Stomach smooth muscle (tissue), 2 donors: ENCODE data around the gene CSNK1G2.
"Not testable (repeated sequence)": the region's sequence is repeated elsewhere in the genome, so short reads cannot be mapped to it uniquely, and the experiment has no call there.

Experiments used
- H3K27ac ChIP-seq: one replicate; pipeline ENCODE4 v1.7.0; 2013; ENCODE audit warnings: mild to moderate bottlenecking, low read length, inconsistent platforms
- H3K27me3 ChIP-seq, 2 donors: one replicate each; pipeline ENCODE4 v1.7.0; 2013; ENCODE audit warnings: low read length in 2 of 2; ENCODE audit not compliant: insufficient read depth in 2 of 2, control insufficient read depth in 1 of 2
- H3K36me3 ChIP-seq, 2 donors: one replicate each; pipeline ENCODE4 v1.7.0; 2013; ENCODE audit warnings: low read length in 2 of 2; ENCODE audit not compliant: control insufficient read depth in 2 of 2, insufficient read depth in 2 of 2
- H3K4me1 ChIP-seq: one replicate; pipeline ENCODE4 v1.7.0; 2013; ENCODE audit warnings: low read length; ENCODE audit not compliant: control insufficient read depth, insufficient read depth
- H3K4me3 ChIP-seq, 2 donors: one replicate each; pipeline ENCODE4 v1.7.0; 2013; ENCODE audit warnings: low read length in 2 of 2
- H3K9ac ChIP-seq, 2 donors: one replicate each; pipeline ENCODE4 v1.7.0; 2013; ENCODE audit warnings: low read length in 2 of 2, mild to moderate bottlenecking in 1 of 2
- H3K9me3 ChIP-seq, 2 donors: one replicate each; pipeline ENCODE4 v1.7.0; 2013; ENCODE audit warnings: low read length in 2 of 2; ENCODE audit not compliant: control insufficient read depth in 2 of 2
- donor health status: healthy.
- donor health status: Pancreatic carcinoma.

Gene CSNK1G2

DNA sequence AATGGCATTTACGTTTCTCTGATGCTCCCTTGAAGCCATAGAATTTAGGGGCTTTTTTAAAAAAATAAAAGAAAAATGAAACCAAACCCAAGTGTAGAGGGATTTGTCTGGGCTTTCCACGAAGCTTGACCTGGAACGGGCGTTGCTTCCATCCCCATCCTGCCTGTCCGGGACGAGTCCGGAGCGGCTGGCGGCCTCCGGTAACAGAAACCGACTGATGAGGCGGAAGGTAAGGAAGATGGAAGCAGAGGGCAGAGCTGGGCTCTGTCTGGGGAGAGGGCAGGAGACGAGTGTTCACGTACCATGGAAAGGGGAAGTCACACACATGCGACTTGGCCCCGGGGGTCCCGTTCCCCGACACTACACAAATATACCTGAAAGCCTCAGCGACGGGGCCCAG, 40.3 kb downstream of the CSNK1G2 start:
- Histone ChIP-seq H3K27ac (no peak overlapping the region), H3K4me1 (no peaks in the 10 kb centered on the region), H3K36me3 (peaks cover 9 to 17% of the 10 kb centered on the region in 2 donors), H3K9me3 (no peaks in the 10 kb centered on the region), H3K27me3 (no peaks in the 10 kb centered on the region), H3K9ac (no peak overlapping the region), H3K4me3 (no peak overlapping the region)

DNA sequence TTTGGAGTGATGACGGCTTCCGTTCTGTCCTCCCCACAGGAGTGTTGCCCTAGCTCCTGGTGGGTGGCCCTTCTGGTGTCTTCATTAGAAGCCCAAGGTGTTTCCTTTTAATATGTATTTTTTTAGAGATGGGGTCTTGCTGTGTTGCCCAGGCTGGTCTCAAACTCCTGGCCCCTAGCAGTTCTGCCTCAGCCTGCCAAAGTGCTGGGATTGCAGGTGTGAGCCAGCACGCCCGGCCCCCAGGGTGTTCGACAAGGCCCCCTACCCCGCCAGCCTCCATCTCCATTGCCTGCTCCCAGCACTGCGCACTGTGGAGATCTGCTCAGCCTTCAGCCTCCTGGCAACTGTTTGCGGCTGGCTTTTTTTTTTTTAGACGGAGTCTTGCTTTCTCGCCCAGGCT, 43.4 kb downstream of the CSNK1G2 start:
- no peak overlapping the region for H3K9ac ChIP-seq
- no peaks in the 10 kb centered on the region for H3K4me1 ChIP-seq
- no peaks in the 10 kb centered on the region for H3K9me3 ChIP-seq
- H3K36me3 ChIP-seq: peaks cover 9 to 33% of the 10 kb centered on the region in 2 donors
- H3K4me3 ChIP-seq: no peak overlapping the region
- H3K27me3 ChIP-seq: no peaks in the 10 kb centered on the region
- H3K27ac ChIP-seq: no peak overlapping the region

- Histone ChIP-seq H3K4me3 (no peak overlapping the region), H3K27me3 (no peaks in the 10 kb centered on the region), H3K27ac (no peak overlapping the region), H3K9me3 (no peaks in the 10 kb centered on the region), H3K9ac (no peak overlapping the region), H3K4me1 (no peaks in the 10 kb centered on the region), H3K36me3 (peaks cover 23 to 47% of the 10 kb centered on the region in 2 donors)
Observed at GRCh38 chr19:1985588-1986356, 44.8 kb downstream of the CSNK1G2 start.

GRCh38 chr19:1986357-1987162, 45.6 kb downstream of the CSNK1G2 start:
- Histone ChIP-seq H3K27ac (no peak overlapping the region), H3K9me3 (no peaks in the 10 kb centered on the region), H3K27me3 (no peaks in the 10 kb centered on the region), H3K9ac (no peak overlapping the region), H3K36me3 (peaks cover 20 to 45% of the 10 kb centered on the region in 2 donors), H3K4me3 (no peak overlapping the region), H3K4me1 (no peaks in the 10 kb centered on the region)

DNA sequence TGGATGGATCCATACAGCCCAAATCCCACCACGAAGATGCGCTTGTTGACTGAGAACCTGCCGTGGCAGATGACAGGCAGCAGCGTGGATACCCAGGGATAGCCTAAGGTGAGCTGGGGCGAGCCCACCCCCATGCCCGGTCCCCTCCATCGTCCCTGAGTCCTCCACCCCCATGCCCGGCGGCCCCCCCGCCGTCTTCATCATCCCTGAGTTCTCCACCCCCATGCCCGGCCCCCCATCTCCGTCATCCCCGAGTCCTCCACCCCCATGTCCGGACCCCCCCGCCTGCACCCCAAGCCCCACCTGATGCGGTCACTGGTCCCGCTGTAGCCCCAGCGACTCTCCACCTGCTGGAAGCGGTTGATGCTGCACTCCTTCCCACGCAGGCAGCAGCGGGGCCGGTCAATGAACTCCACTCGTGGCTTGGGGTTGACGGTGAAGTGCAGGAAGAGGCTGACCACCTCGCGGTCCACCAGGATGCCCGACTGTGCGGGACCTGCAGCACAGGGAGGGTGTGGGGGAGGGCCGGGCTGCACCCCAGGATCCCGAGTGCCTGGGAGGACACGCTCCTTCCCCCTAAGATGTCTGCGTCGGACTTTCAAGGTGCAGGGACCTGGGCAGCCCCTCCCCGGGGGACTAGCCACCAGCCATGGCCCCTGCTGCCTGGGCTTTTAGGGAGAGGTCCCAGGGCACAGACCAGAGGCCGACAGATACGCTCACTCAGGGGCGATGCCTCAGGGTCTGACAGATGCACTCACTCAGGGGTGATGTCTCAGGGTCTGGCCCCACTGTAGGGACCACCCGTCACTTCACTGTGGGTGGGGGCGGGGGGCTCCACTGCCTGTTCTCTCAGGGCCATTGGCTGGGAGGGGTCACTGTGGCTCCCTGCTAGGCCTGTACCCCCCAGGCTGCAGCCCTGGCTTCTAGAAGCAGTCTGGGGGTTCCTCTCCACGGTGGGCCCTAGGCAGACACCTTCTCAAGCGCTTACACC, 46.5 kb downstream of the CSNK1G2 start:
- no peaks in the 10 kb centered on the region for H3K9me3 ChIP-seq
- no peaks in the 10 kb centered on the region for H3K27me3 ChIP-seq
- no peak overlapping the region for H3K9ac ChIP-seq
- H3K4me1 ChIP-seq: no peaks in the 10 kb centered on the region
- no peak overlapping the region for H3K27ac ChIP-seq
- H3K4me3 ChIP-seq: no peak overlapping the region
- peaks cover 17 to 43% of the 10 kb centered on the region in 2 donors for H3K36me3 ChIP-seq

DNA sequence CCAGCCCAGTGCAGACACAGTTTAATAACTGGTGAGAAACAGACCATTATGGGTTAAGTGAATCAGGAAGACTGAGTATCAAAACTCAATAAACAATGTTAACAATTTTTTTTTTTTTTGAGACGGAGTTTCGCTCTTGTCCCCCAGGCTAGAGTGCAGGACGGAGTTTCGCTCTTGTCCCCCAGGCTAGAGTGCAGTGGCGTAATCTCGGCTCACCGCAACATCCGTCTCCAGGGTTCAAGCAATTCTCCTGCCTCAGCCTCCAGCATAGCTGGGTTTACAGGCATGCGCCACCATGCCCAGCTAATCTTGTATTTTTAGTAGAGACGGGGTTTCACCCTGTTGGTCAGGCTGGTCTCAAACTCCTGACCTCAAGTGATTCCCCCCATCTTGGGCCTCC, 47.5 kb downstream of the CSNK1G2 start:
- not testable (repeated sequence) for H3K27ac ChIP-seq, H3K4me3 ChIP-seq, H3K9me3 ChIP-seq, H3K27me3 ChIP-seq, H3K9ac ChIP-seq, H3K4me1 ChIP-seq
- H3K36me3 ChIP-seq: peaks cover 23 to 44% of the 10 kb centered on the region in 2 donors

- no peak overlapping the region for H3K9ac ChIP-seq
- H3K4me1 ChIP-seq: no peaks in the 10 kb centered on the region
- no peak overlapping the region for H3K27ac ChIP-seq
- H3K27me3 ChIP-seq: no peaks in the 10 kb centered on the region
- H3K36me3 ChIP-seq: peaks cover 23 to 44% of the 10 kb centered on the region in 2 donors
- no peaks in the 10 kb centered on the region for H3K9me3 ChIP-seq
- no peak overlapping the region for H3K4me3 ChIP-seq
Observed at GRCh38 chr19:1989513-1990229, 48.7 kb downstream of the CSNK1G2 start.

- Histone ChIP-seq H3K27me3 (no peaks in the 10 kb centered on the region), H3K36me3 (peaks cover 21 to 43% of the 10 kb centered on the region in 2 donors), H3K9me3 (no peaks in the 10 kb centered on the region), H3K9ac (no peak overlapping the region), H3K27ac (no peak overlapping the region), H3K4me1 (no peaks in the 10 kb centered on the region), H3K4me3 (no peak overlapping the region)
Observed at GRCh38 chr19:1990230-1991017, 49.5 kb downstream of the CSNK1G2 start.

DNA sequence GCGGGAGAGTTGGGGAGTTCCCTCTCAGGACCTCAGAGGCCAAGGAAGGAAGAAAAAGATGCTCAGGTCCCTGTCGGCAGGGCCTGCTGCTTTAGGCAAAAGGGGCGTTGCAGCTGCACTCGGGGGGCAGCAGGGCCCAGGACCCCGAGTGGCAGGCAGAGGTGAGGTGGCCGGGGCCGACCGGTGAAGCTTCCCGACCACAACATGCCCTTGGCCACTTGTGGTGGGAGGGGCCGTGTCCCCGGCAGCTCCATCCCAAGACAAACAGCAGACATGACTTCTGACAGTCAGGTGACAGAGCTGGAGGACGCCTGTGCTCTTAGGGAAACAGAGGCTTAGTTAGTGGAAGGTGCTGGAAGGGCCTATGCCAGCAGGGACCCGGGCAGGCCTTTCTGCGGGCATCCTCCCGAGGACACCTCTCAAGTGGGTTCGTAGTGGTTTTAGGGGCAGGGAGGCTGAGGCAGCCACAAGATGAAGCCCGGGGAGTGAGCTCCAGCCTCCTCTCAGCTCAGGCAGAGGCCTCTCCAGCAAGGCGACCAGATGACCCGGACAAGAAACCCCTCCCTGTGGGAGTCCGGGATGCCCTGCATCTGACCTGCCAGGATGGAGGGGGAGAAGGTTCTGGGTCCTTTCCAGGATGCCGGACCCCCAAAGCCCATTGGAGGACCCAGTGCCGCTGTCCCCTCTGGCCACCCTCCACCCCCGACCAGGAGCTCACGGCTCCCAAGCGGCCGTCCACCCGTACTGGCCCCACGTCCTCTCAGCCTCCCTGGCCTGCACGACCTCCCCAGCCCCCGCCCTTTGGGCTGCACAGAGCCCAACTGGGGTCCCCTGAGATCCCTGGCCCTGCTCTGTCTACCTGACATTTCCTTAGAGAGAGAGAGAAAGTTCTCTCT, 50.3 kb downstream of the CSNK1G2 start:
- Histone ChIP-seq H3K9ac (no peak overlapping the region), H3K9me3 (no peaks in the 10 kb centered on the region), H3K36me3 (peaks cover 25 to 43% of the 10 kb centered on the region in 2 donors), H3K27ac (no peak overlapping the region), H3K4me3 (no peak overlapping the region), H3K27me3 (no peaks in the 10 kb centered on the region), H3K4me1 (no peaks in the 10 kb centered on the region)
